Measurements from ENCODE around the gene HPN.

GRCh38 chr19:35044317-35045117 lies 3.0 kb downstream of the HPN start:
- TF ChIP-seq POLR2A (IDR thresholded peaks at IDR 0.05) (no peak), CTCF (IDR thresholded peaks at IDR 0.05) (peak; percentile 65 to 84 (median 70))

Measured in uterus (tissue), 2 donors.